ENCODE measurements around the gene EMX1. TPM values are rescaled to one million over a fixed set of nuclear protein-coding genes. Genes with fewer than 3 reads are reported as not detected.

The EMX1 gene
- total and polyA plus RNA-seq, 3 donors from 2014 or later, result 4.5 to 13.2 (median 11.3) TPM

- no peaks in the 10 kb centered on the region for H3K27me3 ChIP-seq
- no peak for TF ChIP-seq CTCF (IDR thresholded peaks at IDR 0.05)
- no peak for TF ChIP-seq POLR2A (IDR thresholded peaks at IDR 0.05)
- WGBS, 2 donors, result 28 to 41% methylated on average over 7 of the region's 7 CpGs
- no peak for DNase-seq
- peaks cover 13% of the 10 kb centered on the region for H3K4me1 ChIP-seq
- intact Hi-C loops (cut with DNase I; ENCODE audit: low total_unique reads), result no loop called here
- H3K9me3 ChIP-seq, result no peaks in the 10 kb centered on the region
- no peaks in the 10 kb centered on the region for H3K36me3 ChIP-seq (ENCODE audit: low read depth, missing control alignments)
- H3K27ac ChIP-seq, result peak overlapping the region; percentile 86 to 88
- peak overlapping the region; percentile 62 to 68 for H3K4me3 ChIP-seq
These were observed 30.8 kb upstream of the EMX1 start for GRCh38 chr2:72886505-72887031.

- 0% methylated on average over 16 to 59 of the region's 76 CpGs for WGBS, 2 donors
- intact Hi-C loops (cut with DNase I; ENCODE audit: low total_unique reads), result no loop called here
- DNase-seq, result peak; percentile 84
- H3K4me3 ChIP-seq, result peak within 1 kb of the TSS; percentile 62 to 68
- H3K27ac ChIP-seq, result peak within 1 kb of the TSS; percentile 86 to 88
- TF ChIP-seq POLR2A (IDR thresholded peaks at IDR 0.05) (no peak), CTCF (IDR thresholded peaks at IDR 0.05) (no peak)
- H3K4me1 ChIP-seq, result peaks cover 13% of the 10 kb centered on the region
- no peaks in the 10 kb centered on the region for H3K9me3 ChIP-seq
- H3K36me3 ChIP-seq (ENCODE audit: low read depth, missing control alignments), result no peaks in the 10 kb centered on the region
- no peaks in the 10 kb centered on the region for H3K27me3 ChIP-seq
These were observed 30.1 kb upstream of the EMX1 start, which contains the start of gene SPR for GRCh38 chr2:72887032-72887739. TSS of gene SPR (plus strand) at chr2:72887408. CDS start at chr2:72887433, 25 bp downstream.

GRCh38 chr2:72887740-72888437, 29.4 kb upstream of the EMX1 start:
- Histone ChIP-seq H3K27me3 (no peaks in the 10 kb centered on the region), H3K4me3 (peak overlapping the region; percentile 62 to 68), H3K36me3 (ENCODE audit: low read depth, missing control alignments) (no peaks in the 10 kb centered on the region), H3K9me3 (no peaks in the 10 kb centered on the region), H3K27ac (peak overlapping the region; percentile 86 to 88), H3K4me1 (peaks cover 13% of the 10 kb centered on the region)
- no peak for TF ChIP-seq POLR2A (IDR thresholded peaks at IDR 0.05)
- peak; percentile 76 to 86 (median 82) for TF ChIP-seq CTCF (IDR thresholded peaks at IDR 0.05)
- intact Hi-C loops (cut with DNase I; ENCODE audit: low total_unique reads), result no loop called here
- 7 to 10% methylated on average over 15 to 19 of the region's 21 CpGs for WGBS, 2 donors
- peak; percentile 93 for DNase-seq

GRCh38 chr2:72888438-72889202, 28.7 kb upstream of the EMX1 start:
- intact Hi-C loops (cut with DNase I; ENCODE audit: low total_unique reads), result no loop called here

More at GRCh38 chr2:72888438-72889202, 28.7 kb upstream of the EMX1 start:
- peaks cover 13% of the 10 kb centered on the region for H3K4me1 ChIP-seq
- no peak overlapping the region for H3K27ac ChIP-seq
- TF ChIP-seq POLR2A (IDR thresholded peaks at IDR 0.05) (no peak), CTCF (IDR thresholded peaks at IDR 0.05) (no peak)
- H3K4me3 ChIP-seq, result no peak overlapping the region
- 60 to 72% methylated on average over 8 to 11 of the region's 11 CpGs for WGBS, 2 donors
- no peaks in the 10 kb centered on the region for H3K36me3 ChIP-seq (ENCODE audit: low read depth, missing control alignments)
- no peaks in the 10 kb centered on the region for H3K9me3 ChIP-seq
- DNase-seq, result no peak
- no peaks in the 10 kb centered on the region for H3K27me3 ChIP-seq

Data from testis (tissue), 3 donors.